Stimulated activated CD4-positive, alpha-beta T cell treated with anti-CD3 and anti-CD28 coated beads, Interleukin-1b, Interleukin-23, amount 100 ng/mL, for 1 hour (primary cell): ENCODE measurements around the gene APC2.
"Not testable (repeated sequence)": the region's sequence is repeated elsewhere in the genome, so short reads cannot be mapped to it uniquely, and the experiment has no call there.

ENCODE experiments used
- DNase-seq, 2 donors: peaks; one replicate each; pipeline ENCODE4 v3.0.0-alpha.2; 2020; ENCODE audit warnings: low read depth in 2 of 2

APC2 gene

GRCh38 chr19:1466018-1466460, 16.1 kb downstream of the APC2 start:
- no peak for DNase-seq

DNA sequence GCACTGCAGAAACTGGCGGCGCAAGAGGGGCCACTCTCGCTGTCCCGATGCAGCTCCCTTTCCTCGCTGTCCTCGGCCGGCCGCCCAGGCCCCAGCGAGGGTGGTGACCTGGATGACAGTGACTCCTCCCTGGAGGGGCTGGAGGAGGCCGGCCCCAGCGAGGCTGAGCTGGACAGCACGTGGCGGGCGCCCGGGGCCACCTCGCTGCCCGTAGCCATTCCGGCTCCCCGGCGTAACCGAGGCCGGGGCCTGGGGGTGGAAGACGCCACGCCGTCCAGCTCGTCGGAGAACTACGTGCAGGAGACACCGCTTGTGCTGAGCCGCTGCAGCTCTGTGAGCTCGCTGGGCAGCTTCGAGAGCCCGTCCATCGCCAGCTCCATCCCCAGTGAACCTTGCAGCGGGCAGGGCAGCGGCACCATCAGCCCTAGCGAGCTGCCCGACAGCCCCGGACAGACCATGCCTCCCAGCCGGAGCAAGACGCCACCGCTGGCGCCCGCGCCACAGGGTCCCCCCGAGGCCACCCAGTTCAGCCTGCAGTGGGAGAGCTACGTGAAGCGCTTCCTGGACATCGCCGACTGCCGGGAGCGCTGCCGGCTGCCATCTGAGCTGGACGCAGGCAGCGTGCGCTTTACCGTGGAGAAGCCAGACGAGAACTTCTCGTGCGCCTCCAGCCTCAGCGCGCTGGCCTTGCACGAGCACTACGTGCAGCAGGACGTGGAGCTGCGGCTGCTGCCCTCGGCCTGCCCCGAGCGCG, 16.7 kb downstream of the APC2 start:
- no peak for DNase-seq

- DNase-seq, result no peak
Measured at GRCh38 chr19:1467215-1467489, 17.2 kb downstream of the APC2 start.

GRCh38 chr19:1467490-1468273, 17.8 kb downstream of the APC2 start:
- no peak for DNase-seq

DNA sequence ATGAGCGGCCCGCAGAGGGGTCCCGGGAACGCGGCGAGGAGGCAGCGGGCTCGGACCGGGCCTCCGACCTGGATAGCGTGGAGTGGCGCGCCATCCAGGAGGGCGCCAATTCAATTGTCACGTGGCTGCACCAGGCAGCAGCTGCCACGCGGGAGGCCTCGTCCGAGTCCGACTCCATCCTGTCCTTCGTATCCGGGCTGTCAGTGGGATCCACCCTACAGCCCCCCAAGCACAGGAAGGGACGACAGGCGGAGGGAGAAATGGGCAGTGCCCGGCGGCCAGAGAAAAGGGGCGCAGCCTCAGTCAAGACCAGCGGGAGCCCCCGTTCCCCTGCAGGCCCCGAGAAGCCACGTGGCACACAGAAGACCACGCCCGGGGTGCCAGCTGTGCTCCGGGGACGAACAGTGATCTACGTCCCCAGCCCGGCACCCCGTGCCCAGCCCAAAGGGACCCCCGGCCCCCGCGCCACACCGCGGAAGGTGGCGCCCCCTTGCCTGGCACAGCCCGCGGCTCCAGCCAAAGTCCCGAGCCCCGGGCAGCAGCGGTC, 18.4 kb downstream of the APC2 start:
- DNase-seq, result no peak

DNA sequence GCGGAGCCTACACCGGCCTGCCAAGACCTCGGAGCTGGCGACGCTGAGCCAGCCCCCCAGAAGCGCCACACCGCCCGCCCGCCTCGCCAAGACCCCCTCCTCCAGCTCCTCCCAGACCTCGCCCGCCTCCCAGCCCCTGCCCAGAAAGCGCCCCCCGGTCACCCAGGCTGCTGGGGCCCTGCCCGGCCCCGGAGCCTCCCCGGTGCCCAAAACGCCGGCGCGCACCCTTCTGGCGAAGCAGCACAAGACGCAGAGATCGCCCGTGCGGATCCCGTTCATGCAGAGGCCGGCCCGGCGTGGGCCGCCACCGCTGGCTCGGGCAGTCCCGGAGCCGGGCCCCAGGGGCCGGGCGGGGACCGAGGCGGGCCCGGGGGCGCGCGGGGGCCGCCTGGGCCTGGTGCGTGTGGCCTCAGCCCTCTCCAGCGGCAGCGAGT, 18.9 kb downstream of the APC2 start:
- no peak for DNase-seq

GRCh38 chr19:1469255-1470054, 19.5 kb downstream of the APC2 start:
- DNase-seq, result no peak

GRCh38 chr19:1470055-1470304, 20.1 kb downstream of the APC2 start:
- no peak for DNase-seq

DNA sequence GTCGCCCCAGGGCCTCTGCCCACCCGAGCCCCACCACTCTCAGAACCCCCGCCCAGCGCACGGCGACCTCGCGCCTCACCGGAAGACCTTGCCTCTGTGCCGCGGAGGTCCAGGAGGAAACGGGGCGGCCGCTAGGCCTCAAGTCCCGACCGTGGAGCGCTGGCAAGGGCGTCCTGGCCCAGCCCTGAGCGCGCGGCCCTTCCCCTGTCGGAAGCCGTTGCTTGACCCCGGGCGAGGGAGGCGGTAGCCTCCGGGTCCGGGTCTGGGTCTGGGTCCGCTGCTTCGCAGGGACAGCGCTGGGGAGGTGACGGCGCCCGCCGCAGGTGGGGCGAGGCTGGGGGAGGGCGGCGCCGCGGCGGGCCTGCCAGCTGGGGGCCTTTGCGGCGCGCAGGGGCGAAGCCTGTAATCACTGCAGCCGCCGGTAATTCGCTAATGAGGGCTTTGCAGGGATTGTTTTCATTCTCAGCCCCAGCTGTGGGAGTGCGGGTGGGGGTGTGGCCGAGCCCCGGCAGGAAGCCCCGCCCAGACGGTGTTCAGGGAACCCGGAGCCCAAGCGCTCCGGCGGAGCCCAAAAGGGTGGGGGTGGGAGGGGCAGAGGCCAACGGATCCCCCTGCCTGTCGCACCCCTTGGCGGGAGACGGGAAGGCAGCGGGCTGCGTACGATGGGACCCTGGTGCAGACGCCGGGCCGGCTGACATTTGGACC, 20.5 kb downstream of the APC2 start:
- DNase-seq, result peak; percentile 39 to 50

DNA sequence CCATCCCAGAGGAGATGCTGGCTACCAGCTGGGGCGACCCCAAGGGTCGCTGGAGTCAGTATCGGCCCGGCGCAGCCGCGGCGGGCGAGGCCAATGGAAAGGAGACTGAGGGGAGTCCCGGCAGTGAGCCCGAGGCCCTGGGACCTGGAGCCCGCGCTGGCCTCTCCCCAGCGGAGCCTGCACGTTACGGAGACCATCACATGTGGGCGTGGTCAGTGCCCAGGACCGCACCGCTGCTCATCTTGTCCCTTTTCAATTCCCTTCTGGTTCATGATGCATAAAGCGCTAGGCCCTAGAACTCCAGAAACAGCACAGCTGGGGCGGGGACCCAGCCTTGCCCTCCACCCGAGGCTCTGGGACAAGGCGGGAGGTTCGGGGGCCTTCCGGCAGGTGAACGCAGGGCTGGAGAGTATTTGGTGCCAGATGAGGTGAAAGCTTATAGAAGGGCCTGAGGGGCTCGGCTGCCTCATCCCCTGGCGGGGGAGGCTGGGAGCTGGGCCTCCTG, 21.1 kb downstream of the APC2 start:
- no peak for DNase-seq

DNA sequence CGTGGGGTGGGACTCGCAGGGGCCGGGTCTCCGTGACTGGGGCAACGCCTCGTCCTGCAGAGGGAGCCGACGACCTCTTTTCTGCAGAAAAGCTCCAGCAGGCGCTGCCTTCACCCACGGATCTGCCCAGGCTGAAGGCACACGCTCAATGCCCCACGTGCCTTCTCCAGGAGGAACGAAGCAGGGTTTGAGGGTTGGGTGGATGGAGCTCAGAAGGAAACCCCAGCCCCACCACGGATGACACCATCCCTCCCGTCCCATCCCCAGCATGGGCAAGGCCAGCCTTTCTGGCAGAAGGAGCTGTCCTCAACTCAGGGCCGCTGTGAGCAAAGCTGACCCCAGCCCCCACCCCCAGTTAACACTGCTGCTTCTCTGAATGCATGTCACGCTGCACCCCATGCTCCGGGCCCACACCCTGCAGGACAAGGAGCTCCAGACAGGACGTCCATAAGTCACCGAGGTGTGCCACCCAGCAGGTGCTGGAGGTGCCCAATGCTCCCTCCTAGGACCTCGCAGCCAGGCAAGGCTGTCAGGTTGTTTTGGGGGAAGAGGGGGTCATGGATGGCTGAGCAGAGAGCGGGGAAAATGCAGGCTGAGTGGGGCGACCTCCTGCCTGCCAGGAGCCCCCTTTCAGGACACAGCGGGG, 21.7 kb downstream of the APC2 start:
- no peak for DNase-seq

DNA sequence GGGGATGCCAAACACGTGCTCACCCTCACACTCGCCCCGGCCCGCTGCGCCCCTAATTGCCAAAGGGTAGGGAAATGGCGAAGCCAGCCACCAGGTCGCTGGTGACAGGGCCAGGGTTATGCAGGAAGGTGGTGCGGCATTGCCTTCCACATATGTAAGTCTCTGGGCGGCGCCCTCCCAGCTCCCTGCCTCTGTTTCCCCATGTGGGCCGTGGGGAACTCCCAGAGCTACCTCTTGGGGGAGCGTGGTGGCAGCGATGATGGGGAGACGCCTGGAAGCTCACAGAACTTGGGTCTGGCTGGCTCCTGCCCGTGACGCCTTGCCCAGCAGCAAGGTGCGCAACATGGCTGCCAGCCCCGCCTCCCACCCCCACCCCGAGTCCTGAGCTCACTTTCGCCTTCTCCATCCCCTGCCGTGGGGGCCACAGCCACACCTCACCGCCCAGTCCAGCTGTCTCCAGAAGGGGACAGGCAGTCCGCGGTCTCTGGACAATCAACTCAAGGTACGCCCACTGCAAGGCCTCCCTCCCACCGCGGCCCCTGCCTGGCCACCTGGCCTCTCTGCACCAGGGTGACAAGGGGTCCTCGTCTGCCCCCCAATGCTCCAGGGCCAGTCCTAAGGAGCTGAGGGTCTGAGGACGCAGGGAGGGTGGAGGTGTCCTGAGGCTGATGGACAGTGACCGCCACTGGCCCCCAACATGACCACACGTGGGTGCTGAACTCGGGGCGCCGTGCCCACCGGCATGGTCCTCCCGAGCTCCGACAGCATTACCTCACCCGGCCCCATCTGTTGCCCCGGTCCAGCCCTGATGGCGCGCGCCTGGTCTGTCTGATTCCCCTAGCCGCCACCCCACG, 22.5 kb downstream of the APC2 start:
- no peak for DNase-seq

DNA sequence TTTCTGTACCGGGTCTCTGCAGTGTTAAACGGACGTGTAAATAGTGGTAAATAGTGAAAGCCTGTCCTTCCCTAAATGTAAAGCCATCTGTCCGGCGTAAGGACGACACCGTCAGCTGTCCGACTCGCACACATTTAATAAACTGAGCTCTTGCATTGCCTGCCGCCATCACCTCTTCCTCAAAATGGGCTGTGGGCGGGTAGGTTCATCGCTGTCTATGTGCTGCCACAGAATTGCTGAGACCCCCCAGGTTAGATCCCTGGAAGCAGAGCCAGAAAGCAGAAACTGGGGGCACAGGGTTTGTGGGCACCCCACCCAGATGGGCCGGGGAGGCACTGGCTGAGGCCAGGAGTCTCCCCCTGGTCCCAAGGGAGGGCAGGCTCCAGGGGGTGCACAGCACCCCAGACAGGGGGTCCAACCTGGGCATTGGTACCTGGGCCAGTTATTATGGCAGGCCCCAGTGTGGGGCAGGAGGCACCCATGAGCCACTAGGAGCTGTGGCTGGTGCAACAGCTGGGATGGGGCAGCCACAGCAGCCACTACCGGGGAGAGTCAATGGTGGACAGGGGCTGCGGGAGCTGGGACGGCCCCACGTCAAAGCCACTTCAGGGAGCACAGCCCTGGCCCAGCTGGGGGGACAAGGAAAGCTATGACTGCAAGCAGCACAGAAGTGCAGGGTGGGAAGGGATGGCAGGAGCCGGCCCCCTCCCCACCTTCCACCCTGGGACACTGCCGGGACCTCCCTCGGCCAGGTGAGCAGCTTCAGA, 23.3 kb downstream of the APC2 start:
- no peak for DNase-seq

- no peak for DNase-seq
Measured at GRCh38 chr19:1474011-1474764, 24.3 kb downstream of the APC2 start.

DNA sequence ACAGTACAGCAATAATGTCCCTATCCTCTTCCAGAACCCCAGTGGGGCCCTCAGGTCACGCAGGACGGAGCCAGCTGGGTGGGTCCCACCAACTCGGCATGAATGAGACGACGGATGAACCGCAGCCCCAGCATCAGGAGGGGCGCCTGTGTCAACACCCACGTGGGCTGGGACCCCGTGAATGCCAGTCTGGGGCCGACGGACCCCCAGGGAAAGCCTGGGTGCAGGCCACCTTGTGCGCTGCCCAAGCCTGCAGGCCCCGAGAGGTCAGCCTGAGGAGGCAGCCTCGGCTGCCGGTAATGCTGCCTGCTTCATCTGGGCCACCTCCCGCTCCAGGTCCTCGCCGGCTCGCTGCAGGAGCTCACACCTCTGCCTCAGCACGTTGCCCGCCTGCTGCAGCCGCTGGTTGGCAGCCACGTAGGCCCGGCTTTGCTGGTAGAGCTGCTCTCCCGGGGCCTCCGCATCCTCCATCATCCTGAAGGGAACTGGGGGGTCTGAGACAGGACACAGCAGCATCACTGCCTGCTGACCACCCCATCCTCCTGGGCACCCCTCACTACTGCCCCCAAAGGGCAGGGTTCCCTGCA, 24.9 kb downstream of the APC2 start:
- DNase-seq, result no peak

- no peak for DNase-seq
Measured at GRCh38 chr19:1475751-1476437, 26.0 kb downstream of the APC2 start.

- not testable (repeated sequence) for DNase-seq
Measured at GRCh38 chr19:1477056-1477455, 27.1 kb downstream of the APC2 start.
